ENCODE results near the gene ZNF831.

Gene ZNF831

DNA sequence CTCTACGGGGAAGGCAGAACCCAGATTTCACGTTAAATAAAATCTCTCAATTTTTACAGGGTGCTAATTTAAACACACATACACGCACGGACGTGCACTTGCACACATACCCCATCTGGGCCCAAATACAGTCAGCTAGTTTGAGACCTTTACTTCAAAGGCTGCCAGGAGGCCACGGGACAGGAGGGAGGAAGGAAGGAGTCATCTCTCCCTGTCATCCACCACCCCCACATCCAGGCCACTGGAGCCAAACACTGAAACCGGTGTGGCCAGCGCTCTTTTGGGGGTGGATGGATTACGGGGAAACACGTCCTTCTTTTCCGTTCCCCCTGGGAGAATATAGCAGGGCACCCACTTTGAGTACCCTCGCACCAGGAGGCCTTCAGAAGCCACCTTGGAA lies 60.1 kb downstream of the ZNF831 start:
- no peaks in the 10 kb centered on the region for H3K27me3 ChIP-seq (ENCODE audit: insufficient read depth, poor library complexity, severe bottlenecking)

GRCh38 chr20:59224236-59224635 lies 60.6 kb downstream of the ZNF831 start:
- no peak overlapping the region for H3K4me3 ChIP-seq (replicated peaks; ENCODE audit: insufficient read depth, low read length)
- H3K27ac ChIP-seq (replicated peaks), result no peak overlapping the region
- DNase-seq (ENCODE audit: low read depth in 1 of 2, low spot score in 1 of 2), result no peak
- TF ChIP-seq SPI1 (IDR thresholded peaks at IDR 0.05; ENCODE audit: borderline replicate concordance, low read depth) (no peak), REST (IDR thresholded peaks at IDR 0.05; ENCODE audit: insufficient replicate concordance, low read depth) (no peak), POLR2AphosphoS5 (IDR thresholded peaks at IDR 0.05; ENCODE audit: low read depth) (no peak), GABPA (IDR thresholded peaks at IDR 0.05; ENCODE audit: low read depth) (no peak)
- TF ChIP-seq, protein P1, sequence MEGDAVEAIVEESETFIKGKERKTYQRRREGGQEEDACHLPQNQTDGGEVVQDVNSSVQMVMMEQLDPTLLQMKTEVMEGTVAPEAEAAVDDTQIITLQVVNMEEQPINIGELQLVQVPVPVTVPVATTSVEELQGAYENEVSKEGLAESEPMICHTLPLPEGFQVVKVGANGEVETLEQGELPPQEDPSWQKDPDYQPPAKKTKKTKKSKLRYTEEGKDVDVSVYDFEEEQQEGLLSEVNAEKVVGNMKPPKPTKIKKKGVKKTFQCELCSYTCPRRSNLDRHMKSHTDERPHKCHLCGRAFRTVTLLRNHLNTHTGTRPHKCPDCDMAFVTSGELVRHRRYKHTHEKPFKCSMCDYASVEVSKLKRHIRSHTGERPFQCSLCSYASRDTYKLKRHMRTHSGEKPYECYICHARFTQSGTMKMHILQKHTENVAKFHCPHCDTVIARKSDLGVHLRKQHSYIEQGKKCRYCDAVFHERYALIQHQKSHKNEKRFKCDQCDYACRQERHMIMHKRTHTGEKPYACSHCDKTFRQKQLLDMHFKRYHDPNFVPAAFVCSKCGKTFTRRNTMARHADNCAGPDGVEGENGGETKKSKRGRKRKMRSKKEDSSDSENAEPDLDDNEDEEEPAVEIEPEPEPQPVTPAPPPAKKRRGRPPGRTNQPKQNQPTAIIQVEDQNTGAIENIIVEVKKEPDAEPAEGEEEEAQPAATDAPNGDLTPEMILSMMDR (IDR thresholded peaks at IDR 0.05; ENCODE audit: insufficient read depth, low read length), result no peak
- no peaks in the 10 kb centered on the region for H3K27me3 ChIP-seq (ENCODE audit: insufficient read depth, poor library complexity, severe bottlenecking)

More for the DNA sequence above, 60.1 kb downstream of the ZNF831 start:
- no peak for TF ChIP-seq GABPA (IDR thresholded peaks at IDR 0.05; ENCODE audit: low read depth)
- no peak for TF ChIP-seq SPI1 (IDR thresholded peaks at IDR 0.05; ENCODE audit: borderline replicate concordance, low read depth)
- TF ChIP-seq, protein P1 (IDR thresholded peaks at IDR 0.05; ENCODE audit: insufficient read depth, low read length), result no peak
- no peak for TF ChIP-seq REST (IDR thresholded peaks at IDR 0.05; ENCODE audit: insufficient replicate concordance, low read depth)
- TF ChIP-seq POLR2AphosphoS5 (IDR thresholded peaks at IDR 0.05; ENCODE audit: low read depth), result no peak
- no peak for DNase-seq (ENCODE audit: low read depth in 1 of 2, low spot score in 1 of 2)
- Histone ChIP-seq H3K4me3 (replicated peaks; ENCODE audit: insufficient read depth, low read length) (no peak overlapping the region), H3K27ac (replicated peaks) (no peak overlapping the region)

- no peak for DNase-seq (ENCODE audit: low read depth in 1 of 2, low spot score in 1 of 2)
- Histone ChIP-seq H3K27ac (replicated peaks) (no peak overlapping the region), H3K4me3 (replicated peaks; ENCODE audit: insufficient read depth, low read length) (no peak overlapping the region), H3K27me3 (ENCODE audit: insufficient read depth, poor library complexity, severe bottlenecking) (no peaks in the 10 kb centered on the region)
- no peak for TF ChIP-seq POLR2AphosphoS5 (IDR thresholded peaks at IDR 0.05; ENCODE audit: low read depth)
- TF ChIP-seq SPI1 (IDR thresholded peaks at IDR 0.05; ENCODE audit: borderline replicate concordance, low read depth), result no peak
- TF ChIP-seq GABPA (IDR thresholded peaks at IDR 0.05; ENCODE audit: low read depth), result no peak
- TF ChIP-seq, protein P1 (IDR thresholded peaks at IDR 0.05; ENCODE audit: insufficient read depth, low read length), result no peak
- no peak for TF ChIP-seq REST (IDR thresholded peaks at IDR 0.05; ENCODE audit: insufficient replicate concordance, low read depth)
These were observed 66.8 kb downstream of the ZNF831 start for GRCh38 chr20:59230385-59230784.

Measured in HL-60 (cell line).